Measurements from ENCODE around the gene TAF1.
"Not testable (repeated sequence)": the region's sequence is repeated elsewhere in the genome, so short reads cannot be mapped to it uniquely, and the experiment has no call there.

Gene TAF1, protein sequence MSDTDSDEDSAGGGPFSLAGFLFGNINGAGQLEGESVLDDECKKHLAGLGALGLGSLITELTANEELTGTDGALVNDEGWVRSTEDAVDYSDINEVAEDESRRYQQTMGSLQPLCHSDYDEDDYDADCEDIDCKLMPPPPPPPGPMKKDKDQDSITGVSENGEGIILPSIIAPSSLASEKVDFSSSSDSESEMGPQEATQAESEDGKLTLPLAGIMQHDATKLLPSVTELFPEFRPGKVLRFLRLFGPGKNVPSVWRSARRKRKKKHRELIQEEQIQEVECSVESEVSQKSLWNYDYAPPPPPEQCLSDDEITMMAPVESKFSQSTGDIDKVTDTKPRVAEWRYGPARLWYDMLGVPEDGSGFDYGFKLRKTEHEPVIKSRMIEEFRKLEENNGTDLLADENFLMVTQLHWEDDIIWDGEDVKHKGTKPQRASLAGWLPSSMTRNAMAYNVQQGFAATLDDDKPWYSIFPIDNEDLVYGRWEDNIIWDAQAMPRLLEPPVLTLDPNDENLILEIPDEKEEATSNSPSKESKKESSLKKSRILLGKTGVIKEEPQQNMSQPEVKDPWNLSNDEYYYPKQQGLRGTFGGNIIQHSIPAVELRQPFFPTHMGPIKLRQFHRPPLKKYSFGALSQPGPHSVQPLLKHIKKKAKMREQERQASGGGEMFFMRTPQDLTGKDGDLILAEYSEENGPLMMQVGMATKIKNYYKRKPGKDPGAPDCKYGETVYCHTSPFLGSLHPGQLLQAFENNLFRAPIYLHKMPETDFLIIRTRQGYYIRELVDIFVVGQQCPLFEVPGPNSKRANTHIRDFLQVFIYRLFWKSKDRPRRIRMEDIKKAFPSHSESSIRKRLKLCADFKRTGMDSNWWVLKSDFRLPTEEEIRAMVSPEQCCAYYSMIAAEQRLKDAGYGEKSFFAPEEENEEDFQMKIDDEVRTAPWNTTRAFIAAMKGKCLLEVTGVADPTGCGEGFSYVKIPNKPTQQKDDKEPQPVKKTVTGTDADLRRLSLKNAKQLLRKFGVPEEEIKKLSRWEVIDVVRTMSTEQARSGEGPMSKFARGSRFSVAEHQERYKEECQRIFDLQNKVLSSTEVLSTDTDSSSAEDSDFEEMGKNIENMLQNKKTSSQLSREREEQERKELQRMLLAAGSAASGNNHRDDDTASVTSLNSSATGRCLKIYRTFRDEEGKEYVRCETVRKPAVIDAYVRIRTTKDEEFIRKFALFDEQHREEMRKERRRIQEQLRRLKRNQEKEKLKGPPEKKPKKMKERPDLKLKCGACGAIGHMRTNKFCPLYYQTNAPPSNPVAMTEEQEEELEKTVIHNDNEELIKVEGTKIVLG (N-terminal part only)
- total RNA-seq: 105 to 139 reads per million in 2 donors

DNA sequence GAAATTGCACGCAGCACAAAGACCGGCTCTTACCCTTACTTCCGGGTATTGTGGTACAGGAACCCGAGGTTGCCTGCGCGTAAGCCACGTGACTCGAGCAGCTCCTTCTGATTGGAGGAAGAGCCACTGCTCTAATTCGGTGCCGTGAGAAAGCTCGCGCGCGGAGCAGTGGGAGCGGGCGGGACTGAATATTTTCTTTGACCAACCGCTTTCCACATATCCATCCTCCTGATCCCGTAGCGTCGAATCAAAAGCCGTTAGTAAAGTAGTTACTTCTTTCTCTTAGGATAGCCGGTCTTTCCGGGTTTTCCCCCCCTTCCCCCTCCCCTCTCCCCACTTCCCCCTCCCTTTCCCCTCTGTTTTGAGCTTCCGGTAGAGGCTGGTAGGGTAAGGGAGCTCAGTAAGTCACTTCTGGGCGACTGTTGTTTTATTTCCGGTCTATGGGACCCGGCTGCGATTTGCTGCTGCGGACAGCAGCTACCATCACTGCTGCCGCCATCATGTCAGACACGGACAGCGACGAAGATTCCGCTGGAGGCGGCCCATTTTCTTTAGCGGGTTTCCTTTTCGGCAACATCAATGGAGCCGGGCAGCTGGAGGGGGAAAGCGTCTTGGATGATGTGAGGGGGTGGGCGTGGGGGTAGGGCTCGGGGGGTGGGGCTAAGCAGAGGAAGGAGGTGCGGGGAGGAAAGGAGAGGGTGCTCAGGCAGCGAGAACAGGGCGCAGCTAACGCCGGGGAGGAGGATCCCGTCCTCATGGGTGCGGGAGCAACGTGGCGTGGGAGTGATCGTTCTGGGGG, at the start of gene TAF1:
TAF1 (plus strand) TSS at position 483 of the 799 bp plus-strand sequence; CDS start at position 501, 18 bp downstream.
- DNase-seq: peak; percentile 82

DNA sequence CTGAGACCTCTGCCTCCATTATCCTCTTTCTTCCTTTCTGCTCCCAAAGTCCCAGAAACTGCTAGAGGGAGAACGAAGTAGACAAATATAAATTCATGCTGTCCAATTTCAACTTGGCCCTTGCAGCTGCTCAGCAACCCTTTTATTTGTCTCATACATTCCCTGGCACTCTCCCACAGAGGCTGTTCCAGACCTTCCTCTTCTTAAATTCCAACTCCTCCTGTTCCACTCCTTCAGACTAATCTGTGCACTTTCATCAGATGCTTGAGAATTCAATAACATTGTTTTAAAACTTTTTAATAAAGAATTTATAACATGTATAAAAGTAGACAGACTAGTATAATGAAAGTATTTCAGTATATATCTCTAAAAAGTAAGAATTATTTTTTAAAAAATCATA, 49.2 kb upstream of the TAF1 start:
- not testable (repeated sequence) for DNase-seq

DNA sequence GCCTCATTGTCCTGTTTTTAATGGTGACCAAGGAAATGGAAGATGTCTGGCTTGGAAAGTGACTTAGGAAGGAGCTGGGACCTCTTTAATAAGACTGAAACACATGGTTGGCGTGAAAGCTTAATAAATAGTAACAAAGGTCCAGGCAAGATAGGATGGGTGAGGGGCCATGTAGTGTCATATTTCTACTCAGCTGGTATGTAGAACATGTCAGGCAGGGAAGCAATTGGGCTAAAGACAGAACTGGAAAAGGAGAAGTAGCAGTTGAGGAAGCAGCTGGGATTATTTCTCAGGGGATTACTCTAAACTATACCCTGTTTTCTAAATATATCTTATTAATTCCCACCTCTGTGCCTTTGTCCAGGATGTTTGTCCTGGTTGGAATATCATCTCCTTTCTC, 46.0 kb upstream of the TAF1 start:
- DNase-seq: no peak

DNA sequence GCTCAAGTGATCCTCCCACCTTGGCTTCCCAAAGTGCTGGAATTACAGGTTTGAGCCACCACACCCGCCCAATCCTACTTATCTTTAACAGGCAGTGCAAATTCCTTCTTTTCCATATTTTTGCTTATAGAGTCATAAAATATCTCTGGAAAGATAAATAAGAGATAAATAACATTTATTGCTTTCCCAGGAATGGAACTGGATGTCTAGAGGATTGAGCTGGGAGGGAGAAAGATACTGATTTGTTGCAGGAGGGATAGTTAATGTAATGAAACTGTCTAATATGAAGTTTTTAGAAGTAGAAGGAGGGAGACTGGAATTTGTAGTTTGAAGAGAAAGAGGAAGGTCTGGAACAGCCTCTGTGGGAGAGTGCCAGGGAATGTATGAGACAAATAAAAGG, 44.4 kb upstream of the TAF1 start:
- DNase-seq: no peak

DNA sequence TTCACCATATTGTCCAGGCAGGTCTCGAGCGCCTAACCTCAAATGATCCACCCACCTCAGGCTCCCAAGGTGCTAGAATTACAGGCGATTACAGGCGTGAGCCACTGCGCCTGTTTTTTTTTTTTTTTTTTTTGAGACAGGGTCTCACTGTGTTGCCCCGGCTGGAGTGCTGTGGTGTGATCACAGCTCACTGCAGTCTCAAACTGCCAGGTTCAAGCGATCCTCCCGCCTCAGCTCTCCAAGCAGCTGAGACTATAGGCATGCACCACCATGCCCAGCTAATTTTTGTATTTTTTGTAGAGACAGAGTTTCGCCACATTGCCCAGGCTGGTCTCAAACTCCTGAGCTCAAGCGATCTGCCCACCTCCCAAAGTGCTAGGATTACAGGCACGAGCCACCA, 41.7 kb upstream of the TAF1 start:
- DNase-seq: not testable (repeated sequence)

DNA sequence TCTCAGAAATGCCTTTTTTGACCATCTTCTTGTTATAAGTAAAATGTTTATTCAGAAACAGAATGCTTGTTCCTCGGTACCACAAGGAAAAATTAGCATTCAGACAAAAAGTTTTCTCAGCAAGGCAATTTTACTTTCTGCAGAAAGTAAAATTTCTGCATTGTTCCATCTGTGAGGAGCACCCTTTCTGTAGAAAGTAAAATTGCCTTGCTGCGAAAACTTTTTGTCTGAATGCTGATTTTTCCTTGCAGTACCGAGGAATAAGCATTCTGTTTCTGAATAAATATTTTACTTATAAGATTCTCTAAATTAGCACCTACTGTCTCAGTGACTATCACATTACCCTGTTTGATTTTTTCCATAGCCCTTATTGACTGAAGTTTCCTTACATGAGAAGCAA, 39.8 kb upstream of the TAF1 start:
- DNase-seq: no peak

DNA sequence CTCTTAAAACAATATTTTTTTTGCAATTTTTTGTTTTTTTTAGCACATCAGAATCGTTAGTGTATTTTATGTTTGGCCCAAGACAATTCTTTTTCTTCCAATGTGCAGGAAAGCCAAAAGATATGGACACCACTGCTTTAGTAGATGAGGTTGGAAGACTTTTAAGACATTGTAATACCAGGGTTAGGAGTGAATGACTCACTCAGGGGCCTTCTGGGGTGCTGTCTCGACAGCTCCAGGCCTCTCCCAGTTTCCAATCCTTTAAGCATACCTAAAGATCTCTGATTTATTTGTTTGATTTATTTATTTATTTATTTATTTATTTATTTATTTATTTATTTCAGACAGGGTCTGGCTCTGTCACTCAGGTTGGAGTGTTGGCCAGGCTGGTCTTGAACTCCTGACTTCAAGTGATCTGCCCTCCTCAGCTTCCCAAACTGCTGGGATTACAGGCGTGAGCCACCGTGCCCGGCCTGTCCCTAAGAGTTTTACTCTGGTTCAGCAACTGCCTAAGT, 16.9 kb upstream of the TAF1 start:
- not testable (repeated sequence) for DNase-seq

DNA sequence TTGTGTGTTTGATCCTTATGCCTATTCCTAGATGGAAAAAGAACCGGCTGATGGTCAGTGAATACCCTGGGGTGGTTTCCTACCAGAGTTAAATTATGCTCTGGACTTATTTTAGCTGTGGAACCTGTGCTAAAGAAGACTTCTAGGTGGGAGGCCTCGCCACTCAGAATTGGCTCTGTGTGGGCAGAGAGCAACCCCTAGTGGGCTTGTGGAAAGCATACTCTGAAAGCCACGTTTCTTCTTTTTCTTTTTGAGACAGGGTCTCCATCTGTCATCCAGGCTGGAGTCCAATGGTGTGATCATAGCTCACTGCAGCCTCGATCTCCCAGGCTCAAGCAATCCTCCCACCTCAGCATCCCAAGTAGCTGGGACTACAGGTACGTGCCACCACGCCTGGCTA, 16.3 kb upstream of the TAF1 start:
- not testable (repeated sequence) for DNase-seq

DNA sequence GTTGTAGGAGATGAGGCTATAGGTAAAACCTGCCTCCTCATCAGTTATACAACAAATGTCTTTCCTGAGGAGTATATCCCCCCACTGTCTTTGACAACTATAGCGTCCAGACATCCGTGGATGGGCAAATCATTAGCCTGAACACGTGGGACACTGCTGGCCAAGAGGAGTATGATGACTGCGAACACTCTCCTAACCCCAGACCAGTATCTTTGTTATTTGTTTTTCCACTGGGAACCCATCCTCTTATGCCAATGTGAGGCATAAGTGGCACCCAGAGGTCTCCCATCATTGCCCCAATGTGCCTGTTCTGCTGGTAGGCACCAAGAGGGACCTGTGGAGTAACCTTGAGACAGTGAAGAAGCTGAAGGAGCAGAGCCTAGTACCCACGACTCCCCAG, 13.7 kb upstream of the TAF1 start:
- not testable (repeated sequence) for DNase-seq

DNA sequence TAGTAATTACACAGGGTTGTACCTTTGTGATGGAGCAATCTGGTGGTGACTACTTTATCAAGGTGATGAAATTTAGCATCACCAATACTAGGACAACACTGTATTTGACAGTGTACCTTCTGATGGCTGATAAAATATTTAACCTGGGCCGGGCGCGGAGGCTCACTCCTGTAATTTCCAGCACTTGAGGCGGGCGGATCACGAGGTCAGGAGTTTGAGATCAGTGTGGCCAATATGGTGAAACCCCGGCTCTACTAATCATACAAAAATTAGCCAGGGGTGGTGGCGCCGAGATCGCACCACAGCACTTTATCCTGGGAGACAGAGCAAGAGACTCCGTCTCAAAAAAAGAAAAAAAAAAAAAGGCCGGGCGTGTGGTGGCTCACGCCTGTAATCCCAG, 1.9 kb upstream of the TAF1 start:
- no peak for DNase-seq

DNA sequence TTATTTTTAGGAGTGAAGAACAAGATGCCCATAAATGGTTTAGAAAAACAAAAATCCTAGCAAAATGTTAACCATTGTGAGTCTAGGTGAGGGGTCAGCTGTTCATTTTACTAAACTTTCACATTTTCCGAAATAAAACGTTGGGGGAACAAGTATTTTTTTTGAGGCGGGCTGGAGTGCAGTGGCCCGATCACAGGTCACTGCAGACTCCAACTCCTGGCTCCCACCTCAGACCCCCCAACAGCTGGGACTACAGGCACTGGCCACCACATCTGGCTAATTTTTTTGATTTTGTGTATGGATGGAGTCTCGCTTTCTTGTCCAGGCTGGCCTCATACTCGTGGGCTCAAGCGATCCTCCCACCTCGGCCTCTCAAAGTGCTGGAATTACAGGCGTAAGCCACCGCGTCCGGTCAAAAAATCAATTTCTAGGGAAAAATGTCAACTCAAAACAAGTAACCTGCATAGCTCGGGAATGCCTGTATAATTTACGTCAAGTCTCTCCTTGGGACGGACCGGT, 742 bp upstream of the TAF1 start:
- no peak for DNase-seq

DNA sequence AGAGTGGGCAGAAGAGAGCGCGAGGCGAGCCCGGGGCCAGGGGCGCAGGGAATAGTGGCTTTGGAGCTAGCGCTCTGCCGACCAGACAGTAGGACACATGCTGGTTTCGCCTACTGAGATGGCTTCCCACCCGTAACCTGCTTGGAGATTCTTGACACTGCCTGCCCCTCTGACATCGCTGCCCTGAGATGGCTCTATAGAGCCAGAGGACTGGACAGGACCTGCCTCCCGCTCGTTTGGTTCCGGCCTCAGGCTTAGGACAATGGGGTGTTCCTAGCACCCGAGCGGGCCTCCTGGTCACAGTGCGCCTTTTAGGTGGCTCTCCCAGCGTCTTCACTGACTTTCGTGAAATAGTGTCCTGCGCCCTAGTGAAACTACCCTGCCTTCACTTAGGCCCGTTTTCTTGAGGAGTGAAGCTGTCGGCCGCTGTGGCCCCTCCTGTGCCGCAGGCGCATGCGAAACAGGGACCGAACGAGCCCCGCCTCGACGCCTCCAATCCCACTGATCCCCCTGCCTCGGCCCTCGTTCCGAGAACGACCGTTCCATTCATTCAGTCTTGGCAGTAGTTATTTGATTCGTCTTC, 608 bp downstream of the TAF1 start:
- DNase-seq: peak; percentile 15

DNA sequence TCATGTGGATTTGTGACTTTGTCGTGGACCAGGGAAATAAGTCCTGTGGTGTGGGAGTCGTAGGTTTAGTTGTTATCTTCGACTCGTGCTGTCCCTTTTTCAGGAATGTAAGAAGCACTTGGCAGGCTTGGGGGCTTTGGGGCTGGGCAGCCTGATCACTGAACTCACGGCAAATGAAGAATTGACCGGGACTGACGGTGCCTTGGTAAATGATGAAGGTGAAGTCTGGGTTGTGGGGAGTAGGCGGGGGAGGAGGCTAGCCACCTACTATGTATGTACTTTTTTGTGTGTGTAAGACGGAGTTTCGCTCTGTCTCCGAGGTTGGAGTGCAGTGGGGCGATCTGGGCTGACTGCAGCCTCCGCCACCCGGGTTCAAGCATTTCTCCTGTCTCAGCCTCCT, 1.2 kb downstream of the TAF1 start:
- no peak for DNase-seq

DNA sequence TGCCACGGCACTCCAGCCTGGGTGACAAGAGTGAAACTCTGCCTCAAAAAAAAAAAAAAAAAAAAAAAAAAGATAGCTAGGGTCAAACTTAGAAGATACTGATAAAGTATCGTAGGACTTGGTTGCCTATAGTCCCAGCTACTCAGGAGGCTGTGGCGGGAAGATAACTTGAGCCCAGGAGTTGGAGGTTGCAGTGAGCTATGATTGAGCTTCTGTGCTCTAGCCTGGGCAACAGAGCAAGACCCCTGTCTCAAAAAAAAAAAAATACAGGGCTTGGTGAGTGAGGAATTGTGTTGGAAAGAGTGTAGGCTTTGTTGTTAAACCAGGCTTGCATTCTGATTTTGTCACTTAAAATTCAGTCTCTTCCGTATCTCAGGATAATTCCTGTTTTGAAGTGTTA, 6.2 kb downstream of the TAF1 start:
- DNase-seq: no peak

DNA sequence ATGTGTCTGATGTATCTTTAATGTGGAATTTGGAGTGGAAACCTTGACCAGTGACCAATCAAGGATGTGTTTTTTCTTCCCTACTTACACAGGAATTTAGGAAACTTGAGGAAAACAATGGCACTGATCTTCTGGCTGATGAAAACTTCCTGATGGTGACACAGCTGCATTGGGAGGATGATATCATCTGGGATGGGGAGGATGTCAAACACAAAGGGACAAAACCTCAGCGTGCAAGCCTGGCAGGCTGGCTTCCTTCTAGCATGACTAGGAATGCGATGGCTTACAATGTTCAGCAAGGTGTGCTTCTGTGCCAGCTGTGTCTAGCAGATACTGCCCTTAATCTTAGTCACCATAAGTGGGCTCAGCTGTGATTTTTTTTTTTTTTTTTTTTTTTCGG, 12.6 kb downstream of the TAF1 start:
- no peak for DNase-seq

DNA sequence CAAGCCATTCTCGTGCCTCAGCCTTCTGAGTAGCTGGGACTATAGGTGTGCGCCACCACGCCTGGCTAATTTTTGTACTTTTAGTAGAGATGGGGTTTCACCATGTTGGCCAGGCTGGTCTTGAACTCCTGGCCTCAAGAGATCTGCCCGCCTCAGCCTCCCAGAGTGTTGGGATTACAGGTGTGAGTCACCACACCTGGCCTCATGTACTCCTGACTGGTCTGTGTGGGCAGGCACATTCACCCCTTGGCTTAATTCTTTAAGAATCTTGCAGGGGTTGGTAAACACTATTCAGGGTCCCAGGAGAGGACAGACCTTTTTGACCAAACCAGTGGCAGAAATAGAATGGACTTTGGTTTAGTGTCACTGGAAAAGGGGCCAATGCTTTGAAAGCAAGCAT, 25.6 kb downstream of the TAF1 start:
- not testable (repeated sequence) for DNase-seq

DNA sequence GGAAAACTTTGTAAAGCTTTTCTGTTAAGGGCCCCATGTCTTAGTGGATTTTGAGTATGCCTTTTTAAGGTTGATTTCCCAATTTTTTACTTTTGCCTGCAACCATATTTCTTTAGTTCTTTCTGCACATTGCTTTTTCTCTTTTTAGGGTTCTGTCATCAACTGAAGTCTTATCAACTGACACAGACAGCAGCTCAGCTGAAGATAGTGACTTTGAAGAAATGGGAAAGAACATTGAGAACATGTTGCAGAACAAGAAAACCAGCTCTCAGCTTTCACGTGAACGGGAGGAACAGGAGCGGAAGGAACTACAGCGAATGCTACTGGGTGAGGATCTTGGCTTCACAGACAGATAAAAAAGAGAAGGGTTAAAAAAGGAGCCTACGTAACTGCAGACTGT, 27.8 kb downstream of the TAF1 start:
- DNase-seq: no peak

DNA sequence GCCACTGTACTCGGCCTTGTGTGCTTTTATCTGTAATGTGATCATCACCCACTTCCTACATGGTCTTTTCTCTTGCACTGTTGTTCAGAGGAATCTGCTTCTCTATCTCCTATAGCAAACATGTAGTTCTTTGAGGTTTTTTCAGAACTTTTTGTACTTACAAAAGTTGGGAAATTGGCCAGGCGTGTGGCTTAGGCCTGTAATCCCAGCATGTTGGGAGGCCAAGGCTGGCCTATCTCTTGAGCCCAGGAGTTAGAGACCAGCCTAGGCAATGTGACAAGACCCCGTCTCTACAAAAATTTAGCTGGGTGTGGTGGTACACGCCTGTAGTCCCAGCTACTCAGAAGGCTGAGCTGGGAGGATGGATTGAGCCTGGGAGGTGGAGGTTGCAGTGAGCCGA, 30.4 kb downstream of the TAF1 start:
- DNase-seq: no peak

DNA sequence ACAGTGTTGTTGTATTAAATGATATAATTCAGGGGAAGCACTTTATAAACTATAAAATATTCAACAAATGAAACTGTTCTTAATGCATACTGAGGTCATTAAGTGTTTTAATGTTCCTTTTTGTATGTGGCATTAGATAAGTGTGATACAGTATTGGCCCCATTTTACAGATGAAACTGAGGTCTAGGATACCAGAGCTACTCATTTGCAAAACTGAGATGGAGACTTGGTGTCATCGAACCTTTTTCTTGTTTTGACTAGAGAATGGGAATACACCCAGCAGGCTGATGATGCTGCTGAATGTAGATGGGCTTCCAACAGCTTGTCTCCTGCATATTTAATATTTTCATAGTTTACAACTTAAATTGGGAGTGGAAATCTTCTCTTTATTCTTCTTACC, 34.6 kb downstream of the TAF1 start:
- no peak for DNase-seq

DNA sequence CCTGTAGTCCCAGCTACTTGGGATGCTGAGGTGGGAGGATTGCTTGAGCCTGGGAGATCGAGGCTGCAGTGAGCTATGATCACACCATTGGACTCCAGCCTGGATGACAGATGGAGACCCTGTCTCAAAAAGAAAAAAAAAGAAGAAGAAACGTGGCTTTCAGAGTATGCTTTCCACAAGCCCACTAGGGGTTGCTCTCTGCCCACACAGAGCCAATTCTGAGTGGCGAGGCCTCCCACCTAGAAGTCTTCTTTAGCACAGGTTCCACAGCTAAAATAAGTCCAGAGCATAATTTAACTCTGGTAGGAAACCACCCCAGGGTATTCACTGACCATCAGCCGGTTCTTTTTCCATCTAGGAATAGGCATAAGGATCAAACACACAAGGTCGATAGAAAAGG, 50.1 kb downstream of the TAF1 start:
- not testable (repeated sequence) for DNase-seq

DNA sequence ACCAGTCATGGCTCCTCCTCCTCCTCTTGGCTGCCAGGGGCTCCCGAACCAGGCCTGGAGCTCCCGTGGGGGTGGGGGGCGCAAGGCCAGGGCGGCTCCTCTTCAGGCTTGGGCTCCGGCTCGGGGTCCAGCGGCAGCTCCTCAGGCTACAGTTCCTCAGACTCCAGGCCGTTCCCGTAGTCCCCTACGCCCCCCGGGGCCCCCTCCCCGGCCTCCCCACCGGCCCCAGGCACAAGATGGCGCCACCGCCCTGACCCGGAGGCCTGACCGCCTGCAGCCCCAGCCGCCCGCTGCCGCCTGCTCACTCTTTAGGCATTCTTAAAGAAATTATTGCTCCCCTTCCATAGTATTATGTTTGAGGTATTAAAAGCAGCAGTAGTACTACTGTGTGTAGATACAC, 54.5 kb downstream of the TAF1 start:
- DNase-seq: no peak

Data from T-helper 9 cell (primary cell).